Neural cell (in vitro differentiated cells): ENCODE data around the gene MCAM. TPM values are rescaled to one million over a fixed set of nuclear protein-coding genes. Genes with fewer than 3 reads are reported as not detected.

Experiments used
- H2AFZ ChIP-seq: fragments of 200-600, 300-800 bp; sonication (generic), shearing (Covaris generic); 2 replicates; pipeline ENCODE4 v1.6.0; 2014; ENCODE audit warnings: low read depth, mild to moderate bottlenecking, antibody characterized with exemption, low read length, moderate library complexity
- H3F3A ChIP-seq: fragments of 200-600 bp; shearing (Covaris generic); 2 replicates; pipeline ENCODE4 v1.6.1; 2016; ENCODE audit warnings: mild to moderate bottlenecking, moderate library complexity, mixed read lengths, antibody characterized with exemption, low read length; ENCODE audit not compliant: insufficient read depth, poor library complexity, severe bottlenecking
- H3K27ac ChIP-seq: fragments of 200-600, 300-800 bp; sonication (generic), shearing (Covaris generic); 2 replicates; pipeline ENCODE4 v1.5.1; 2014; ENCODE audit warnings: mild to moderate bottlenecking, low read length, moderate library complexity
- H3K27me3 ChIP-seq: fragments of 300-800, 200-600 bp; sonication (generic), shearing (Covaris generic); 2 replicates; pipeline ENCODE4 v1.6.0; 2014; ENCODE audit warnings: mild to moderate bottlenecking, low read depth, low read length, moderate library complexity; ENCODE audit not compliant: insufficient read depth
- H3K36me3 ChIP-seq: fragments of 300-800, 200-600 bp; sonication (generic), shearing (Covaris generic); 2 replicates; pipeline ENCODE4 v1.5.1; 2014; ENCODE audit warnings: mild to moderate bottlenecking, antibody characterized with exemption, low read length, moderate library complexity; ENCODE audit not compliant: insufficient read depth
- H3K4me2 ChIP-seq: fragments of 300-800, 200-600 bp; sonication (generic), shearing (Covaris generic); 2 replicates; pipeline ENCODE4 v1.6.0; 2014; ENCODE audit warnings: mild to moderate bottlenecking, low read length
- H3K4me3 ChIP-seq: fragments of 300-800, 200-600 bp; sonication (generic), shearing (Covaris generic); 2 replicates; pipeline ENCODE4 v1.5.1; 2014; ENCODE audit warnings: mild to moderate bottlenecking, low read length, moderate library complexity
- H3K79me2 ChIP-seq: fragments of 200-600 bp; shearing (Covaris generic); replicated peaks from 2 replicates; pipeline ENCODE4 v1.6.0; 2014; ENCODE audit warnings: mild to moderate bottlenecking, low read length, moderate library complexity; ENCODE audit not compliant: insufficient read depth
- H3K9ac ChIP-seq: fragments of 300-800, 200-600 bp; sonication (generic), shearing (Covaris generic); 2 replicates; pipeline ENCODE4 v1.6.1; 2016; ENCODE audit warnings: mild to moderate bottlenecking, low read length, mixed read lengths
- H3K9me2 ChIP-seq: fragments of 200-600 bp; shearing (Covaris generic); 2 replicates; pipeline ENCODE4 v1.6.1; 2016; ENCODE audit warnings: mild to moderate bottlenecking, low read length, mixed read lengths; ENCODE audit not compliant: insufficient read depth
- H3K9me3 ChIP-seq: fragments of 200-600, 300-800 bp; sonication (generic), shearing (Covaris generic); 2 replicates; pipeline ENCODE4 v1.6.1; 2016; ENCODE audit warnings: mild to moderate bottlenecking, mixed run types, low read length, moderate library complexity, mixed read lengths
- H4K20me1 ChIP-seq: fragments of 200-600 bp; shearing (Covaris generic); 2 replicates; pipeline ENCODE4 v1.6.1; 2016; ENCODE audit warnings: mild to moderate bottlenecking, mixed run types; ENCODE audit not compliant: insufficient read depth
- CTCF ChIP-seq: fragments of 450-650 bp; IDR thresholded peaks from 2 replicates; pipeline ENCODE4 v1.5.1; 2014; ENCODE audit warnings: antibody characterized with exemption, mild to moderate bottlenecking, moderate library complexity; ENCODE audit not compliant: poor library complexity, severe bottlenecking
- EP300 ChIP-seq: fragments of 450-650 bp; conservative IDR thresholded peaks from 2 replicates; pipeline ENCODE4 v1.6.1; 2014; ENCODE audit warnings: antibody characterized with exemption, mild to moderate bottlenecking, moderate library complexity; ENCODE audit not compliant: poor library complexity, severe bottlenecking
- EZH2 ChIP-seq: fragments of 200-600, 300-800 bp; shearing (Covaris generic), sonication (generic); IDR thresholded peaks from 2 replicates; pipeline ENCODE4 v1.6.1; 2014; ENCODE audit warnings: antibody characterized with exemption, low read length, borderline replicate concordance, mild to moderate bottlenecking; ENCODE audit not compliant: insufficient read depth, poor library complexity, severe bottlenecking
- MXI1 ChIP-seq: fragments of 450-650 bp; conservative IDR thresholded peaks from 2 replicates; pipeline ENCODE4 v1.6.1; 2014; ENCODE audit warnings: antibody characterized with exemption, mild to moderate bottlenecking; ENCODE audit not compliant: poor library complexity, severe bottlenecking
- POLR2AphosphoS5 ChIP-seq: IDR thresholded peaks from 2 replicates; pipeline ENCODE4 v1.6.1; 2012
- RAD21 ChIP-seq: fragments of 450-650 bp; conservative IDR thresholded peaks from 2 replicates; pipeline ENCODE4 v1.6.1; 2014; ENCODE audit warnings: antibody characterized with exemption, mild to moderate bottlenecking, moderate library complexity
- REST ChIP-seq: IDR thresholded peaks from 2 replicates; pipeline ENCODE4 v1.6.1; 2012; ENCODE audit warnings: borderline replicate concordance
- SMC3 ChIP-seq: fragments of 450-650 bp; conservative IDR thresholded peaks from 2 replicates; pipeline ENCODE4 v1.6.1; 2014; ENCODE audit warnings: antibody characterized with exemption, mild to moderate bottlenecking, moderate library complexity; ENCODE audit not compliant: poor library complexity
- TAF1 ChIP-seq: IDR thresholded peaks from 2 replicates; pipeline ENCODE4 v1.6.1; 2012; ENCODE audit warnings: low read depth
- polyA plus RNA-seq: library from polyadenylated mRNA; depleted of rRNA; stranded (reverse); fragments of >200 nt; gene quantifications from 2 replicates; pipeline ENCODE4 v1.2.3, GENCODE V29; 2014

Gene MCAM
- polyA plus RNA-seq, 1 donor from 2014 or later, result 7.5 TPM

- no peaks in the 10 kb centered on the region for H3K79me2 ChIP-seq
- H3K9me3 ChIP-seq, result no peaks in the 10 kb centered on the region
- H3K9me2 ChIP-seq, result no peaks in the 10 kb centered on the region
- H2AFZ ChIP-seq, result no peak overlapping the region
- H3K36me3 ChIP-seq, result no peaks in the 10 kb centered on the region
- H3K4me3 ChIP-seq, result no peak overlapping the region
- H3K27me3 ChIP-seq, result no peaks in the 10 kb centered on the region
- no peak for TF ChIP-seq CTCF
- no peak for TF ChIP-seq POLR2AphosphoS5
- TF ChIP-seq REST, result no peak
- no peak for TF ChIP-seq MXI1
- no peak overlapping the region for H3K4me2 ChIP-seq
- no peak overlapping the region for H3K27ac ChIP-seq
- no peaks in the 10 kb centered on the region for H4K20me1 ChIP-seq
- no peak overlapping the region for H3K9ac ChIP-seq
- no peaks in the 10 kb centered on the region for H3F3A ChIP-seq
These were observed 11.2 kb downstream of the MCAM start for GRCh38 chr11:119305556-119306372.

- Histone ChIP-seq H3K4me3 (no peak overlapping the region), H3K79me2 (no peaks in the 10 kb centered on the region), H3K27ac (no peak overlapping the region), H2AFZ (no peak overlapping the region), H3F3A (no peaks in the 10 kb centered on the region), H3K4me2 (no peak overlapping the region), H3K9me3 (no peaks in the 10 kb centered on the region), H3K27me3 (no peaks in the 10 kb centered on the region), H3K9ac (no peak overlapping the region), H3K9me2 (no peaks in the 10 kb centered on the region), H4K20me1 (no peaks in the 10 kb centered on the region), H3K36me3 (peaks cover 5% of the 10 kb centered on the region)
- TF ChIP-seq RAD21, result no peak
- no peak for TF ChIP-seq SMC3
- no peak for TF ChIP-seq POLR2AphosphoS5
- no peak for TF ChIP-seq EP300
- TF ChIP-seq REST, result no peak
- TF ChIP-seq CTCF, result no peak
- no peak for TF ChIP-seq EZH2
- TF ChIP-seq MXI1, result no peak
- TF ChIP-seq TAF1, result no peak
These were observed 13.7 kb downstream of the MCAM start for GRCh38 chr11:119303227-119303718.
